Sigmoid colon (tissue), 7 donors: ENCODE results near the gene MLPH. TPM values are rescaled to one million over a fixed set of nuclear protein-coding genes. Genes with fewer than 3 reads are reported as not detected.

Experiments
- DNase-seq: peaks from one replicate; pipeline ENCODE4 v3.0.0-alpha.2; 2019
- H3K27ac ChIP-seq, 4 donors: fragments of 200-600 bp; sonication (generic); one replicate each; pipeline ENCODE4 v1.5.1; 2016 to 2019; ENCODE audit warnings: mild to moderate bottlenecking in 1 of 4
- H3K27me3 ChIP-seq, 3 donors: fragments of 200-600 bp; sonication (generic); one replicate each; pipeline ENCODE4 v1.5.1; 2019; ENCODE audit warnings: mild to moderate bottlenecking in 1 of 3
- H3K36me3 ChIP-seq, 4 donors: fragments of 200-600 bp; sonication (generic); one replicate each; pipeline ENCODE4 v1.5.1; 2016 to 2019
- H3K4me1 ChIP-seq, 4 donors: fragments of 200-600 bp; sonication (generic); one replicate each; pipeline ENCODE4 v1.5.1; 2017 to 2019
- H3K4me3 ChIP-seq, 4 donors: fragments of 200-600 bp; sonication (generic); one replicate each; pipeline ENCODE4 v1.5.1; 2017 to 2019; ENCODE audit warnings: mild to moderate bottlenecking in 2 of 4, moderate library complexity in 1 of 4
- H3K9me3 ChIP-seq, 4 donors: fragments of 200-600 bp in 3 of 4; sonication (generic) in 3 of 4; one replicate each; pipeline versions ENCODE4 v1.5.1 to v1.6.1; 2013 to 2019
- EP300 ChIP-seq, 4 donors: sonication (generic); formaldehyde crosslinking; IDR thresholded peaks; one replicate each; pipeline ENCODE4 v1.6.1; 2017; ENCODE audit warnings: antibody characterized with exemption in 4 of 4
- POLR2A ChIP-seq, 2 donors: fragments of 450-650 bp; IDR thresholded peaks; one replicate each; pipeline ENCODE4 v1.6.1; 2016; ENCODE audit warnings: antibody characterized with exemption in 2 of 2, mild to moderate bottlenecking in 2 of 2, moderate library complexity in 2 of 2
- POLR2AphosphoS5 ChIP-seq, 4 donors: sonication (generic); formaldehyde crosslinking; IDR thresholded peaks; one replicate each; pipeline ENCODE4 v1.6.1; 2017; ENCODE audit warnings: antibody characterized with exemption in 4 of 4
- WGBS, 2 donors: extraction: QIAGEN DNeasy Blood & Tissue Kit; methylation state at CpG; one replicate each; pipeline ENCODE4 v1.1.7; 2013; 5-methylcytosine and 5-hydroxymethylcytosine counted together
- intact Hi-C: fragments of 100-400 bp; cut with DNase I; formaldehyde crosslinking; loops from one replicate; pipeline ENCODE4 v1.15.1; 2023
- polyA plus RNA-seq, 3 donors: library from polyadenylated mRNA; stranded (reverse); fragments of 200-250 nt; gene quantifications; one replicate each; pipeline ENCODE4 v1.2.3, GENCODE V29; 2013
- total RNA-seq, 4 donors: library from RNA; depleted of rRNA; stranded (reverse); fragments of >200 nt; gene quantifications; one replicate each; pipeline ENCODE4 v1.1.0, GENCODE V29; 2016
- TF ChIP-seq, protein P1 (sequence below), 4 experiments: fragments of 450-650 bp in 3 of 4; fragments of 200-600 bp in 1 of 4; IDR thresholded peaks; one replicate each; pipeline ENCODE4 v1.5.1; 2016 to 2019; ENCODE audit warnings: antibody characterized with exemption in 4 of 4, mild to moderate bottlenecking in 3 of 4, moderate library complexity in 2 of 4
- donor health status: healthy with polysubstance abuse.
- donor health status: Bipolar disorder and iron deficiency.
- donor health status: healthy.

Gene MLPH
- total and polyA plus RNA-seq, 7 donors = 1.8 to 79.3 (median 21.9) TPM

DNA sequence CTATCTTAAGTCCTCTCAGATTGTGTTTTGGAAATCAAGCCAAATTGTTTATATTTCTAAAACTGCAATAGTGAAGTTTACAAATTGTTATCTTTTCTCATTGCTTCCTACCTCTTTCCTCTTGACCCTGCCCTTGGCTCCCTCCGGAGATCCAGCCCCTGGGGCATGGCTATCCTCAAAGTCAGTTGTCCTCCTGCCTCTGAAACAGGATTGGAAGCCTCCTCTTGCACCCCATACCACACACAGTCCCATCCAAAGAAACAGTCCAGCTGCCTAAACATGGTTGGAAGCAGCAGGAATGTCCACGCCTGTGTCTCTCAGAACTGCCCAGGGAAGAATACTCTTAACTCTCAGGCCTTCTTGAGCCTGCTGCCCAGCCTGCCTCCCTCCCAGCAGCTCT is 43.0 kb upstream of the MLPH start:
- H3K27ac ChIP-seq = no peak overlapping the region
- DNase-seq = no peak
- peaks cover 0 to under 1% (median 0%) of the 10 kb centered on the region in 4 donors for H3K4me1 ChIP-seq
- TF ChIP-seq POLR2A (IDR thresholded peaks at IDR 0.05) = no peak
- no peak for TF ChIP-seq EP300 (IDR thresholded peaks at IDR 0.05)
- TF ChIP-seq, protein P1, sequence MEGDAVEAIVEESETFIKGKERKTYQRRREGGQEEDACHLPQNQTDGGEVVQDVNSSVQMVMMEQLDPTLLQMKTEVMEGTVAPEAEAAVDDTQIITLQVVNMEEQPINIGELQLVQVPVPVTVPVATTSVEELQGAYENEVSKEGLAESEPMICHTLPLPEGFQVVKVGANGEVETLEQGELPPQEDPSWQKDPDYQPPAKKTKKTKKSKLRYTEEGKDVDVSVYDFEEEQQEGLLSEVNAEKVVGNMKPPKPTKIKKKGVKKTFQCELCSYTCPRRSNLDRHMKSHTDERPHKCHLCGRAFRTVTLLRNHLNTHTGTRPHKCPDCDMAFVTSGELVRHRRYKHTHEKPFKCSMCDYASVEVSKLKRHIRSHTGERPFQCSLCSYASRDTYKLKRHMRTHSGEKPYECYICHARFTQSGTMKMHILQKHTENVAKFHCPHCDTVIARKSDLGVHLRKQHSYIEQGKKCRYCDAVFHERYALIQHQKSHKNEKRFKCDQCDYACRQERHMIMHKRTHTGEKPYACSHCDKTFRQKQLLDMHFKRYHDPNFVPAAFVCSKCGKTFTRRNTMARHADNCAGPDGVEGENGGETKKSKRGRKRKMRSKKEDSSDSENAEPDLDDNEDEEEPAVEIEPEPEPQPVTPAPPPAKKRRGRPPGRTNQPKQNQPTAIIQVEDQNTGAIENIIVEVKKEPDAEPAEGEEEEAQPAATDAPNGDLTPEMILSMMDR (IDR thresholded peaks at IDR 0.05) = no peak
- TF ChIP-seq POLR2AphosphoS5 (IDR thresholded peaks at IDR 0.05) = no peak
- H3K4me3 ChIP-seq = no peak overlapping the region
- no peaks in the 10 kb centered on the region for H3K9me3 ChIP-seq
- 78 to 85% methylated on average over 2 of the region's 2 CpGs for WGBS, 2 donors
- no peaks in the 10 kb centered on the region for H3K27me3 ChIP-seq
- no peaks in the 10 kb centered on the region for H3K36me3 ChIP-seq
- intact Hi-C loops = no loop called here

DNA sequence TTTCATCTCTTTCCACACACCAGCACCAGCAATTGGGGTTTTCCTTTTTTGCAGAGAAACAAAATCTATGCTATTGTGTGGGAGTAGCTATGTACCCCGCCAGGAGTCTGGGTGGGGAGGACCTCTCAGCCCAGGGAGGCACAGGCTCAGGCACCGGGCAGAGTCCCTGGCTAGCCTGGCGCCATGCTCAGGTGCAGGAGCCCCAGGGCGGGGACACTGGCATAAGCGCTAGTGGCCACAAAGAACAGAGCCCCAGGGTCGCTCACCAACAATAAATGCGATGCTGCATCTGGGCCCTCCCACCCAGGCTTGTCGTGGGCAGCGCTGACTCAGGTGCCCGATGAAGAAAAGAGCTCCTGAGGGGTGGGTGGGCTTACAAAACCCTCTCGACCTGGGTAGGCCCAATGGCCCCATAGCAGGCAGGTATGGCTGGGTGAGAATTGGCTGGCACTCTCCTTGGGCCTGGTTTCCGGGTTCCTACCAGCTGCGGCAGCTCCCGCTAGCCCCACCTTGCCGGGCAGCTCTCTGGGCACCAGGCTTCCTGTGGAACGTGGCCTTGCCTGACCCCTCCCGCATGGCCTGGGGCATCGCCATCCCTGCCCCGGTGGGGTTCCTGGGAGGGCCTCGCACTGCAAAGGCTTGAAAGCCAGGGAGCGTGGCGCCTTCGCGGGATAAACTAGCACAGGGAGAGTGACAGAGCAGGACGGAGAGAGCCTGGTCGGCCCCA is 41.3 kb upstream of the MLPH start:
- intact Hi-C loops = no loop called here
- DNase-seq = no peak
- peak overlapping the region in 3 of 4 donors; percentile 47 to 50 (median 49) for H3K27ac ChIP-seq
- H3K36me3 ChIP-seq = no peaks in the 10 kb centered on the region
- peaks cover 0 to 11% (median 3%) of the 10 kb centered on the region in 4 donors for H3K4me1 ChIP-seq
- 91 to 92% methylated on average over 26 of the region's 26 CpGs for WGBS, 2 donors
- no peaks in the 10 kb centered on the region for H3K27me3 ChIP-seq
- H3K4me3 ChIP-seq = no peak overlapping the region
- H3K9me3 ChIP-seq = no peaks in the 10 kb centered on the region
- no peak for TF ChIP-seq POLR2A (IDR thresholded peaks at IDR 0.05)

DNA sequence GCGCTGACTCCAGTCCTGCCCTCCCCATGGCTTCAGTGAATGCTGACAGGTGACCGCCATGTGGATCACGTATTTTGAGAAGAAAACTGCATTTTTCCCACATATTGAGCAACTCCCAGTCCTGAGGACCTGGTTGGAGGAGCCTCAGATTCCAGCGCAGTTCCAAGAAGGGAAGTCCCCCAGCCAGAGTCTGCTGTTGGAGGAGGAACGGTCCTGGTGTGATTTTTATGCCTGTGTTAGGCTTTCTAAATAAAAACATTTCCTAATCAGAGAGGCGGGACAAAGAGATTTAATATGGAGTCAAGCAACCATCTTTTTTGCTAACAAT is 40.7 kb upstream of the MLPH start:
- TF ChIP-seq, protein P1 (IDR thresholded peaks at IDR 0.05) = no peak
- TF ChIP-seq POLR2AphosphoS5 (IDR thresholded peaks at IDR 0.05) (peak in 1 of 4 donors; percentile 27), EP300 (IDR thresholded peaks at IDR 0.05) (no peak), POLR2A (IDR thresholded peaks at IDR 0.05) (no peak)
- DNase-seq = peak; percentile 88
- Histone ChIP-seq H3K27me3 (no peaks in the 10 kb centered on the region), H3K27ac (peak overlapping the region in 3 of 4 donors; percentile 47 to 50 (median 49)), H3K4me1 (peaks cover 0 to 17% (median 6%) of the 10 kb centered on the region in 4 donors), H3K4me3 (no peak overlapping the region), H3K36me3 (no peaks in the 10 kb centered on the region), H3K9me3 (no peaks in the 10 kb centered on the region)
- intact Hi-C loops = no loop called here
- 87 to 88% methylated on average over 6 of the region's 6 CpGs for WGBS, 2 donors

DNA sequence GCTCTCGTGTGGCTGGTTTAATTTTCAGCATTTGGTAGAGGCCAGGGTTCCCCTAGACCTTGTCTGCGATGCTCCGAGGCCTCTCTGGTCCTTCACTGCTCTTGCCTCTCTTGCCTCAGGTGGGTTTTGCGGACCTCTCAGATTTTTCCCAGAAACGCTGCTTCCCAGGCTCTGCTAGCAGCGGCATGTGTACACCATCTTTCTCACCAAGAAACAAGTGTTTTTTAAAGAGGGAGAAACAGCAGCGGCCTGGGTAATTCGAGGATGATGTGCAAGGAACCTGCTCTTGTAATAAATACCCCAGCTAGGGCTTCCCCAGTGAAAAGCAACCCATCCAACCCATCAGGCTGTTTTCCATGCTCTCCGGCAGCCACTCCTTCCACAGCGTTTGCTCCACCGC is 39.6 kb upstream of the MLPH start:
- 92 to 94% methylated on average over 11 of the region's 11 CpGs for WGBS, 2 donors
- TF ChIP-seq EP300 (IDR thresholded peaks at IDR 0.05) (no peak), POLR2A (IDR thresholded peaks at IDR 0.05) (no peak), POLR2AphosphoS5 (IDR thresholded peaks at IDR 0.05) (no peak)
- TF ChIP-seq, protein P1 (IDR thresholded peaks at IDR 0.05) = no peak
- Histone ChIP-seq H3K27me3 (no peaks in the 10 kb centered on the region), H3K27ac (no peak overlapping the region), H3K36me3 (no peaks in the 10 kb centered on the region), H3K4me3 (no peak overlapping the region), H3K9me3 (no peaks in the 10 kb centered on the region), H3K4me1 (peaks cover 0 to 28% (median 9%) of the 10 kb centered on the region in 4 donors)
- intact Hi-C loops = no loop called here
- DNase-seq = no peak

DNA sequence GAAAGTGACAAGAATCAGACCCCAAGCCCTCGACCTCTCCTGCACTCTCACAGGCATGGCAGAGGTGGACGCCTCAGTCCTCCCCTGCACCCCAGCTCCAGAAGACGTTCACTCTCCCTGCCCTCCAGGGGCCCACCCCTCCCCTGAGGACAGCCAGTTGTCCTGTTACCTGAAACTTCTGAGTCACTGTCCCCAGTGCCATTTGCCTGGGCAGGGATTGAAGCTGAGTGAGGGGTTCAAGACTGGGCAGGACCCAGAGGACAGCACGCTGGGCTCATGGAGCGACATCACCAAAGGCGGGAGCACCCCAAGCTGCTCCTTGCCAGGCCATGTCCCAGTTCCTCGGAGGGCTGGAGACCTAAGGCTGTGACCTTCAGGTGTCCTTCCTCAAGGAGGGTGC is 38.9 kb upstream of the MLPH start:
- no peaks in the 10 kb centered on the region for H3K36me3 ChIP-seq
- H3K4me3 ChIP-seq = no peak overlapping the region
- H3K9me3 ChIP-seq = no peaks in the 10 kb centered on the region
- peaks cover 0 to 28% (median 9%) of the 10 kb centered on the region in 4 donors for H3K4me1 ChIP-seq
- H3K27ac ChIP-seq = peak overlapping the region in 3 of 4 donors; percentile 57 to 65 (median 61)
- no peak for TF ChIP-seq EP300 (IDR thresholded peaks at IDR 0.05)
- TF ChIP-seq, protein P1 (IDR thresholded peaks at IDR 0.05) = no peak
- no peak for TF ChIP-seq POLR2AphosphoS5 (IDR thresholded peaks at IDR 0.05)
- no peak for TF ChIP-seq POLR2A (IDR thresholded peaks at IDR 0.05)
- 93 to 95% methylated on average over 7 of the region's 7 CpGs for WGBS, 2 donors
- H3K27me3 ChIP-seq = no peaks in the 10 kb centered on the region
- no peak for DNase-seq
- intact Hi-C loops = no loop called here
